AG04449 (cell line): ENCODE data around the gene ZFAND4.

Experiments
- CTCF ChIA-PET: fragments of 350-600 bp; formaldehyde crosslinking; extraction: SDS; loops from one replicate; lab custom pipeline; 2021; ENCODE audit warnings: antibody characterized with exemption; lab: Yijun Ruan, JAX
- POLR2A ChIA-PET: fragments of 400-600, 350-600 bp; formaldehyde crosslinking; extraction: SDS; loops from one replicate; lab custom pipeline; 2020; ENCODE audit warnings: antibody characterized with exemption, inconsistent platforms; lab: Yijun Ruan, JAX
- DNase-seq: peaks from one replicate; pipeline ENCODE4 v3.0.0-alpha.2; 2010; ENCODE audit warnings: low read depth, low spot score
- H3K4me3 ChIP-seq: 2 replicates; pipeline ENCODE4 v1.5.1; 2011; ENCODE audit warnings: low read depth, mild to moderate bottlenecking, control low read depth, low read length
- TF ChIP-seq, protein P1 (sequence below): IDR thresholded peaks from one replicate; pipeline ENCODE4 v1.5.1; 2011; ENCODE audit warnings: mild to moderate bottlenecking, moderate library complexity, low read length, control low read depth, inconsistent platforms; ENCODE audit not compliant: insufficient read depth; ENCODE audit errors: missing control alignments

ZFAND4 gene

DNA sequence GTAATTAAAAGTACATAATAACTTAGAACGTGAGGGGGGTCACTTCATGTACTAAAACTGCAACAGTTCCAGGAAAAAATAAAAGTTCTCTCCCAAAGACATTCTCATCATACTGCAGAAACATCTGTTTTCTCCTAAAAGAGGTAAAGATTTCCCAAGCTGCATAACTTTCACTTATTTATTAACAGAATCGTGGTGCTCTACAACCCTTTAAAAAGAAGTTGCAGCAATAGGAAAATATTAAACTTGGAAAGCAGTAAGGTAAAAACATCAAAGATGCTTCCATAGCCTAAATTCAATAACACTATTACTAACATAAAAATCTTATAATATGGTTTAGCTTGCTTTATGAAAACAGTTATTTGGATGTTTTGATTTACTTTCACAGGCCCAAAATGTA, 23.3 kb downstream of the ZFAND4 start:
- DNase-seq: no peak
- TF ChIP-seq, protein P1, sequence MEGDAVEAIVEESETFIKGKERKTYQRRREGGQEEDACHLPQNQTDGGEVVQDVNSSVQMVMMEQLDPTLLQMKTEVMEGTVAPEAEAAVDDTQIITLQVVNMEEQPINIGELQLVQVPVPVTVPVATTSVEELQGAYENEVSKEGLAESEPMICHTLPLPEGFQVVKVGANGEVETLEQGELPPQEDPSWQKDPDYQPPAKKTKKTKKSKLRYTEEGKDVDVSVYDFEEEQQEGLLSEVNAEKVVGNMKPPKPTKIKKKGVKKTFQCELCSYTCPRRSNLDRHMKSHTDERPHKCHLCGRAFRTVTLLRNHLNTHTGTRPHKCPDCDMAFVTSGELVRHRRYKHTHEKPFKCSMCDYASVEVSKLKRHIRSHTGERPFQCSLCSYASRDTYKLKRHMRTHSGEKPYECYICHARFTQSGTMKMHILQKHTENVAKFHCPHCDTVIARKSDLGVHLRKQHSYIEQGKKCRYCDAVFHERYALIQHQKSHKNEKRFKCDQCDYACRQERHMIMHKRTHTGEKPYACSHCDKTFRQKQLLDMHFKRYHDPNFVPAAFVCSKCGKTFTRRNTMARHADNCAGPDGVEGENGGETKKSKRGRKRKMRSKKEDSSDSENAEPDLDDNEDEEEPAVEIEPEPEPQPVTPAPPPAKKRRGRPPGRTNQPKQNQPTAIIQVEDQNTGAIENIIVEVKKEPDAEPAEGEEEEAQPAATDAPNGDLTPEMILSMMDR: no peak
- POLR2A ChIA-PET: no interaction called here
- CTCF ChIA-PET: no interaction called here
- no peak overlapping the region for H3K4me3 ChIP-seq

DNA sequence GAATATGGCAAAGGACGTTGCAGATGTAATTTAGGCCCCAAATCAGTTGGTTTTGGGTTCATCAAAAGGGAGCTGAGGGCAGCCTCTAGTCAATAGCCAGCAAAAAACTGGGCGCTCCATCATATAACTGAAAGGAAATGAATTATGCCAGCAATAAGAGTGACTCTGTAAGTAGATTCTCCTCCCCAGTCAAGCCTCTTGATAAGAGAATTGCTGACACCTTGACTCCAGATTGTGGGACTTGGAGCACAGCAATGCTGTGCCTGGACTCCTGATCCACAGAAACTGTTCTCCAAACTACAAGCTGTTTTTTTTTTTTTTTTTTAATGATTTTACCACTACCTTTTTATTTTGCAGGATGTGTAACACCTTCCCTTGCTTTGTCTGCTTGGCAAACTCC, 25.5 kb downstream of the ZFAND4 start:
- DNase-seq: no peak
- no peak overlapping the region for H3K4me3 ChIP-seq
- TF ChIP-seq, protein P1: no peak
- ChIA-PET POLR2A (no interaction called here), CTCF (interaction anchor here (1.1 kb wide), 1 partner anchor 29 kb away, joined by 3 read pairs; no protein-coding TSS in a partner anchor)

DNA sequence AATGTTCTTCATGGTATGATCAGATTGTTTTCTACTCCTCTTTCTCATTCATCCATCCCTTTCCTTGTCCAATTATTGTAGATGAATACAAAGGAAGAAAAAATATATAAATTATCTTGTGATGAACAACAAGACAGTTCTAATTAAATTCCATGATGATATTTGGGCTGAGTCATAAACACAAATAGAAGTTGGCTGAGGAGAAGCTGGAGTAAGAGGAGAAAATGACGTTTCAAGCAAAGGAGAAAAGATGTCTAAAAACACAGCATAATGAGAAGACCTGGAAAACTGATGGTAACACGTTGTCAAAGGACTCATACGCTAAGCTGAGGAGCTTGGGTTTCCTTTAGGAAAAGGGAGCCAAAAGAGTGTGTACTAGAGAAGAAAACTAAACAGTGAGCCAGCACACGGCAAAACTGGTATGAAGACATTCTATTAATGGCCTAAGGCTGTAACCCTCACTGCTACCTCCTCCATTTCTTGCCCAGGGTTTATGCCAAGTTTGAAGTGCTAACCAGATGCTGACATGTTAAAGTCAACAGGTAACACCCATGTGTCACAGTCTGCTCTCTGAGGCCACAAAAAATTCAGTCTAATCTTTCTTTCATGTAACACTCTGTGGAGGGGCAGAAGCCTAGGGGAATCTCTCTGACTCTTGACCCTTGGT, 26.1 kb downstream of the ZFAND4 start:
- H3K4me3 ChIP-seq: no peak overlapping the region
- CTCF ChIA-PET: interaction anchor here (1.1 kb wide), 1 partner anchor 30 kb away, joined by 3 read pairs; no protein-coding TSS in a partner anchor
- TF ChIP-seq, protein P1: no peak
- no peak for DNase-seq
- POLR2A ChIA-PET: no interaction called here

DNA sequence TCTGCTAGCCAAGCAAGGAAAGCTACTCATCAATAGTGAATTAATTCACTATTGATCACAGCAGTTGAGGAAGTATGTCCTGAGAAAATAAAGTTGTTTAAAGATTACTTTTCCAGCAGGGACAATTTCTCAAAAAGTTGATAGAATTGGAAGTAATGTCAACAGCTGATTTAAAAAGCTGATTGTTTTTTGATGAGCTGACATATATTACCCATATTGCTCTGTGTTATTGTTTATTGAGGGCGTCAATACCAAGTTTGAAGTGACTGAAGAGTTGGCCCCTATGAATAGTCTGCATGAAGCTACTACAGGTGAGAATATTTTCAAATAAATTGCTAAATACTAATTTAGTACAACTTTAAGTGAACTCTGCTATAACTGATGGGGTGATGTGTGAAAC, 28.0 kb downstream of the ZFAND4 start:
- no peak for DNase-seq
- no peak overlapping the region for H3K4me3 ChIP-seq
- POLR2A ChIA-PET: no interaction called here
- CTCF ChIA-PET: interaction anchor here (0.7 kb wide), 1 partner anchor 9 kb away, joined by 3 read pairs; no protein-coding TSS in a partner anchor
- TF ChIP-seq, protein P1: no peak

DNA sequence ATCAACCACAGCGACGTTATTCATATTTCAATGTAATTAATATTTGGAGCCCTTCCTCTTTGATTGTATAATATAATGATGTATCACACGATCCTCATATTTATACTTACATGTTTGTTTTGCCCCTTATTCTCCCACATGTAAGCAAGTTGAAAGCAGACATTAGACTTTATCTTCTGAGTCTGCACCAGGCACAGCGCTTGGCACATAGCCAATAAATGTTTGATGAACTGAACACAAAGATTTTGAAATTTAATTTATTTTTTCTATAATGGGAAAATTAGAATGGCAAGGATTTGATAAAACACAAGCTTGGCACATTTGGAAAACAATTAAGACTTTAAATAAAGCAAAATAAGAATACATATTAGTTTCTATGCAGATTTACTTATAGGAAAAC, 31.6 kb downstream of the ZFAND4 start:
- ChIA-PET POLR2A (no interaction called here), CTCF (no interaction called here)
- DNase-seq: no peak

DNA sequence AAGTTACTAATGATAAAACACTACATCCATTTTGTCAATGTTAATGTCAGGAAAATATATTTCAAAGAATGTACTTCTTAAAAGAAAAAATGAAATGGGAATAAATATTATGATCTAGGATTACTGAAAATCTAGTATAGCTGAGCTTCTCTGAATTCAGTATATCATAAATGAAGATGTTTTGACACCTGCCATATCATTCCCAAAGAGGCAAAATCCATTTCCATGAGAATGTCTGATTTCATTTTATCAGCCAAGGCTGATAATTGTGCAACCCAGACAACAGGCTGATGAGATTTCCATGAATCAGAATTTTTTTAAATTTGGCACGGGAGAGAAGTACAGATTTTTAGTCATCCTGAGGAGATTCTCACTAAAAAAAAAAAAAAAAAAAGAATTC, 32.5 kb downstream of the ZFAND4 start:
- no peak for DNase-seq
- no peak overlapping the region for H3K4me3 ChIP-seq
- ChIA-PET POLR2A (no interaction called here), CTCF (no interaction called here)
- TF ChIP-seq, protein P1: no peak

More for the DNA sequence above, 31.6 kb downstream of the ZFAND4 start:
- no peak overlapping the region for H3K4me3 ChIP-seq
- TF ChIP-seq, protein P1: no peak
